ENCODE data around the gene MCMBP.
A peak's percentile ranks its signal among the peaks of the same experiment; 100 is the strongest.

Gene MCMBP

GRCh38 chr10:119834188-119834587 is 38.5 kb downstream of the MCMBP start:
- no peak overlapping the region for H3K4me3 ChIP-seq (ENCODE audit: low read depth, low read length)
- no peak overlapping the region for H3K27ac ChIP-seq
- no peaks in the 10 kb centered on the region for H3K27me3 ChIP-seq (replicated peaks)
- TF ChIP-seq CTCF (IDR thresholded peaks at IDR 0.05; ENCODE audit: low read depth, low read length, missing control alignments), result no peak
- in situ Hi-C loops (cut with HindIII; ENCODE audit: low pct_ligation_motif_present, low sequenced_read_pairs), result no loop called here
- H3K36me3 ChIP-seq (replicated peaks), result peaks cover 58% of the 10 kb centered on the region
- DNase-seq, result peak; percentile 44

- peaks cover 61% of the 10 kb centered on the region for H3K36me3 ChIP-seq (replicated peaks)
- DNase-seq, result no peak
- no peaks in the 10 kb centered on the region for H3K27me3 ChIP-seq (replicated peaks)
- in situ Hi-C loops (cut with HindIII; ENCODE audit: low pct_ligation_motif_present, low sequenced_read_pairs), result no loop called here
- no peak for TF ChIP-seq CTCF (IDR thresholded peaks at IDR 0.05; ENCODE audit: low read depth, low read length, missing control alignments)
- no peak overlapping the region for H3K4me3 ChIP-seq (ENCODE audit: low read depth, low read length)
- no peak overlapping the region for H3K27ac ChIP-seq
These were observed 39.7 kb downstream of the MCMBP start for GRCh38 chr10:119832951-119833350.

- Histone ChIP-seq H3K27ac (no peak overlapping the region), H3K36me3 (replicated peaks) (peaks cover 61% of the 10 kb centered on the region), H3K4me3 (ENCODE audit: low read depth, low read length) (no peak overlapping the region), H3K27me3 (replicated peaks) (no peaks in the 10 kb centered on the region)
- TF ChIP-seq CTCF (IDR thresholded peaks at IDR 0.05; ENCODE audit: low read depth, low read length, missing control alignments), result no peak
- no peak for DNase-seq
- in situ Hi-C loops (cut with HindIII; ENCODE audit: low pct_ligation_motif_present, low sequenced_read_pairs), result no loop called here
These were observed 41.0 kb downstream of the MCMBP start for GRCh38 chr10:119831656-119832055.

GRCh38 chr10:119830851-119831250 is 41.8 kb downstream of the MCMBP start:
- in situ Hi-C loops (cut with HindIII; ENCODE audit: low pct_ligation_motif_present, low sequenced_read_pairs), result no loop called here

GRCh38 chr10:119829429-119829828 is 43.2 kb downstream of the MCMBP start:
- no peaks in the 10 kb centered on the region for H3K27me3 ChIP-seq (replicated peaks)
- H3K27ac ChIP-seq, result no peak overlapping the region
- no peak for TF ChIP-seq CTCF (IDR thresholded peaks at IDR 0.05; ENCODE audit: low read depth, low read length, missing control alignments)
- H3K4me3 ChIP-seq (ENCODE audit: low read depth, low read length), result no peak overlapping the region
- in situ Hi-C loops (cut with HindIII; ENCODE audit: low pct_ligation_motif_present, low sequenced_read_pairs), result no loop called here
- peaks cover 45% of the 10 kb centered on the region for H3K36me3 ChIP-seq (replicated peaks)
- DNase-seq, result no peak

More at GRCh38 chr10:119830851-119831250, 41.8 kb downstream of the MCMBP start:
- H3K4me3 ChIP-seq (ENCODE audit: low read depth, low read length), result no peak overlapping the region
- H3K36me3 ChIP-seq (replicated peaks), result peaks cover 54% of the 10 kb centered on the region
- DNase-seq, result no peak
- no peaks in the 10 kb centered on the region for H3K27me3 ChIP-seq (replicated peaks)
- H3K27ac ChIP-seq, result no peak overlapping the region
- TF ChIP-seq CTCF (IDR thresholded peaks at IDR 0.05; ENCODE audit: low read depth, low read length, missing control alignments), result no peak

- TF ChIP-seq CTCF (IDR thresholded peaks at IDR 0.05; ENCODE audit: low read depth, low read length, missing control alignments), result no peak
- no peak for DNase-seq
- no peaks in the 10 kb centered on the region for H3K27me3 ChIP-seq (replicated peaks)
- no peak overlapping the region for H3K4me3 ChIP-seq (ENCODE audit: low read depth, low read length)
- in situ Hi-C loops (cut with HindIII; ENCODE audit: low pct_ligation_motif_present, low sequenced_read_pairs), result no loop called here
- H3K36me3 ChIP-seq (replicated peaks), result peaks cover 44% of the 10 kb centered on the region
- H3K27ac ChIP-seq, result no peak overlapping the region
These were observed 45.2 kb downstream of the MCMBP start for GRCh38 chr10:119827430-119827829.
